Upper lobe of left lung (tissue), 6 donors: ENCODE data around the gene SYNE4. TPM values are rescaled to one million over a fixed set of nuclear protein-coding genes. Genes with fewer than 3 reads are reported as not detected.

Source experiments
- ATAC-seq, 2 donors: fragments of 200-7000 bp; cut with Tn5 transposase; one replicate each; pipeline ENCODE4 v1.9.1; 2022; ENCODE audit warnings: mild to moderate bottlenecking in 2 of 2, moderate library complexity in 2 of 2; ENCODE audit not compliant: low FRiP score in 2 of 2
- DNase-seq, 2 donors: peaks; one replicate each; pipeline ENCODE4 v3.0.0-alpha.2; 2019 to 2020
- H3K27ac ChIP-seq, 4 donors: fragments of 200-600 bp; sonication (generic); one replicate each; pipeline ENCODE4 v1.5.1; 2016 to 2019
- H3K27me3 ChIP-seq, 4 donors: fragments of 200-600 bp; sonication (generic); one replicate each; pipeline ENCODE4 v1.5.1; 2017 to 2019
- H3K36me3 ChIP-seq, 4 donors: fragments of 200-600 bp; sonication (generic); one replicate each; pipeline ENCODE4 v1.5.1; 2016 to 2019
- H3K4me1 ChIP-seq, 4 donors: fragments of 200-600 bp; sonication (generic); one replicate each; pipeline ENCODE4 v1.5.1; 2018 to 2019
- H3K4me3 ChIP-seq, 4 donors: fragments of 200-600 bp; sonication (generic); one replicate each; pipeline ENCODE4 v1.5.1; 2017 to 2019; ENCODE audit warnings: mild to moderate bottlenecking in 2 of 4, moderate library complexity in 1 of 4
- H3K9me3 ChIP-seq, 4 donors: fragments of 200-600 bp; sonication (generic); one replicate each; pipeline ENCODE4 v1.5.1; 2018 to 2019
- CTCF ChIP-seq, 6 experiments: fragments of 450-650 bp in 4 of 6; fragments of 200-600 bp in 2 of 6; sonication (generic) in 2 of 6; IDR thresholded peaks; one replicate each; pipeline ENCODE4 v1.5.1; 2016 to 2019; ENCODE audit warnings: antibody characterized with exemption in 6 of 6
- EP300 ChIP-seq, 4 donors: sonication (generic); formaldehyde crosslinking; IDR thresholded peaks; one replicate each; pipeline ENCODE4 v1.5.1; 2017; ENCODE audit warnings: antibody characterized with exemption in 4 of 4, control low read depth in 2 of 4
- POLR2A ChIP-seq, 4 donors: fragments of 450-650 bp; IDR thresholded peaks; one replicate each; pipeline ENCODE4 v1.5.1; 2016 to 2017; ENCODE audit warnings: antibody characterized with exemption in 4 of 4, mild to moderate bottlenecking in 2 of 4
- POLR2AphosphoS5 ChIP-seq, 2 donors: sonication (generic); formaldehyde crosslinking; IDR thresholded peaks; one replicate each; pipeline ENCODE4 v1.5.1; 2017; ENCODE audit warnings: antibody characterized with exemption in 2 of 2
- WGBS, 2 donors: methylation state at CpG; one replicate each; pipeline ENCODE4 v1.1.5; 2017 to 2018; 5-methylcytosine and 5-hydroxymethylcytosine counted together
- total RNA-seq, 6 donors: library from RNA; depleted of rRNA in 4 of 6; stranded (reverse); fragments of >200 nt in 4 of 6; gene quantifications; one replicate each; pipeline versions ENCODE4 v1.1.0 to v1.2.1, GENCODE V29; 2016 to 2021
- donor health status: DM: no; HTN: no; CAD: no; lungs with moderate emphysema.
- donor health status: DM: no; HTN: yes; CAD: no; lungs with severe emphysema.

The SYNE4 gene
- total RNA-seq, 6 donors from 2014 or later: 9.5 to 21.0 (median 10.9) TPM

- no peaks in the 10 kb centered on the region for H3K9me3 ChIP-seq
- no peak overlapping the region for H3K4me3 ChIP-seq
- TF ChIP-seq CTCF (IDR thresholded peaks at IDR 0.05): no peak
- TF ChIP-seq POLR2A (IDR thresholded peaks at IDR 0.05): no peak
- no peak for TF ChIP-seq POLR2AphosphoS5 (IDR thresholded peaks at IDR 0.05)
- no peak for TF ChIP-seq EP300 (IDR thresholded peaks at IDR 0.05)
- ATAC-seq (no peak), DNase-seq (no peak)
- H3K36me3 ChIP-seq: peaks cover 0 to 29% (median 0%) of the 10 kb centered on the region in 4 donors
- peaks cover 0 to 11% (median 7%) of the 10 kb centered on the region in 4 donors for H3K4me1 ChIP-seq
- no peaks in the 10 kb centered on the region for H3K27me3 ChIP-seq
- H3K27ac ChIP-seq: no peak overlapping the region
- 79 to 94% methylated on average over 3 to 4 of the region's 4 CpGs for WGBS, 2 donors
Observed at GRCh38 chr19:36003284-36003683, 5.3 kb downstream of the SYNE4 start.

- Histone ChIP-seq H3K27ac (no peak overlapping the region), H3K4me1 (peaks cover 5 to 22% (median 12%) of the 10 kb centered on the region in 4 donors), H3K27me3 (no peaks in the 10 kb centered on the region), H3K9me3 (no peaks in the 10 kb centered on the region), H3K4me3 (no peak overlapping the region), H3K36me3 (peaks cover 0 to 40% (median 4%) of the 10 kb centered on the region in 4 donors)
- TF ChIP-seq POLR2AphosphoS5 (IDR thresholded peaks at IDR 0.05): no peak
- TF ChIP-seq EP300 (IDR thresholded peaks at IDR 0.05): no peak
- TF ChIP-seq CTCF (IDR thresholded peaks at IDR 0.05): no peak
- TF ChIP-seq POLR2A (IDR thresholded peaks at IDR 0.05): no peak
- no peak for DNase-seq
- 97 to 100% methylated on average over 3 of the region's 3 CpGs for WGBS, 2 donors
- ATAC-seq: no peak
Observed at GRCh38 chr19:36001605-36002004, 7.0 kb downstream of the SYNE4 start.

GRCh38 chr19:35996777-35997176 lies 11.8 kb downstream of the SYNE4 start:
- no peak overlapping the region for H3K27ac ChIP-seq
- ATAC-seq (no peak), DNase-seq (no peak)
- H3K4me3 ChIP-seq: peak overlapping the region in 1 of 4 donors; percentile 67
- no peaks in the 10 kb centered on the region for H3K27me3 ChIP-seq
- TF ChIP-seq POLR2A (IDR thresholded peaks at IDR 0.05) (no peak), CTCF (IDR thresholded peaks at IDR 0.05) (no peak), EP300 (IDR thresholded peaks at IDR 0.05) (no peak), POLR2AphosphoS5 (IDR thresholded peaks at IDR 0.05) (no peak)
- no peaks in the 10 kb centered on the region for H3K9me3 ChIP-seq
- H3K4me1 ChIP-seq: peaks cover 25 to 46% (median 30%) of the 10 kb centered on the region in 4 donors
- WGBS, 2 donors: 93 to 95% methylated on average over 8 of the region's 8 CpGs
- peaks cover 0 to 24% (median 4%) of the 10 kb centered on the region in 4 donors for H3K36me3 ChIP-seq

- 0% methylated on average over 1 to 58 of the region's 97 CpGs for WGBS, 2 donors
- peak; percentile 92 to 96 for TF ChIP-seq POLR2AphosphoS5 (IDR thresholded peaks at IDR 0.05)
- peak in 3 of 6 experiments; percentile 8 to 17 (median 14) for TF ChIP-seq CTCF (IDR thresholded peaks at IDR 0.05)
- peak in 2 of 4 donors; percentile 62 to 82 for TF ChIP-seq POLR2A (IDR thresholded peaks at IDR 0.05)
- TF ChIP-seq EP300 (IDR thresholded peaks at IDR 0.05): no peak
- peak within 1 kb of the TSS; percentile 77 to 87 (median 82) for H3K27ac ChIP-seq
- peak within 1 kb of the TSS; percentile 67 to 99 (median 86) for H3K4me3 ChIP-seq
- H3K27me3 ChIP-seq: no peaks in the 10 kb centered on the region
- no peaks in the 10 kb centered on the region for H3K9me3 ChIP-seq
- DNase-seq: peak; percentile 97 to 98
- peaks cover 0 to 16% (median 4%) of the 10 kb centered on the region in 4 donors for H3K36me3 ChIP-seq
- ATAC-seq: peak; percentile 94 to 98
- H3K4me1 ChIP-seq: peaks cover 25 to 46% (median 30%) of the 10 kb centered on the region in 4 donors
Observed at GRCh38 chr19:35995048-35995993, 13.3 kb downstream of the SYNE4 start, which contains the start of gene SDHAF1. TSS of gene SDHAF1 (plus strand) at chr19:35995188. CDS start at chr19:35995275, 87 bp downstream.
